ENCODE measurements around the gene RAET1L.
"Not testable (repeated sequence)": the region's sequence is repeated elsewhere in the genome, so short reads cannot be mapped to it uniquely, and the experiment has no call there.

Gene RAET1L

GRCh38 chr6:150016324-150017185 is 8.8 kb downstream of the RAET1L start:
- DNase-seq (ENCODE audit: low spot score), result no peak

- DNase-seq (ENCODE audit: low spot score), result not testable (repeated sequence)
These were observed 9.9 kb downstream of the RAET1L start for GRCh38 chr6:150015281-150016001.

GRCh38 chr6:150014623-150015280 is 10.6 kb downstream of the RAET1L start:
- DNase-seq (ENCODE audit: low spot score), result not testable (repeated sequence)

GRCh38 chr6:150013785-150014622 is 11.3 kb downstream of the RAET1L start:
- DNase-seq (ENCODE audit: low spot score), result not testable (repeated sequence)

- DNase-seq (ENCODE audit: low spot score), result not testable (repeated sequence)
These were observed 12.2 kb downstream of the RAET1L start for GRCh38 chr6:150012846-150013784.

- DNase-seq (ENCODE audit: low spot score), result no peak
These were observed 16.7 kb downstream of the RAET1L start for GRCh38 chr6:150008588-150008987.

GRCh38 chr6:150006961-150007464 is 18.3 kb downstream of the RAET1L start:
- no peak for DNase-seq (ENCODE audit: low spot score)

GRCh38 chr6:150005761-150006651 is 19.3 kb downstream of the RAET1L start:
- no peak for DNase-seq (ENCODE audit: low spot score)

- peak; percentile 97 for DNase-seq (ENCODE audit: low spot score)
These were observed 20.3 kb downstream of the RAET1L start for GRCh38 chr6:150004783-150005717.

- DNase-seq (ENCODE audit: low spot score), result no peak
These were observed 21.1 kb downstream of the RAET1L start for GRCh38 chr6:150004101-150004782.

GRCh38 chr6:150003599-150003998 is 21.7 kb downstream of the RAET1L start:
- DNase-seq (ENCODE audit: low spot score), result not testable (repeated sequence)

- no peak for DNase-seq (ENCODE audit: low spot score)
These were observed 22.6 kb downstream of the RAET1L start for GRCh38 chr6:150002710-150003109.

GRCh38 chr6:150001295-150002008 is 23.9 kb downstream of the RAET1L start:
- DNase-seq (ENCODE audit: low spot score), result no peak

GRCh38 chr6:149999636-150000035 is 25.7 kb downstream of the RAET1L start:
- DNase-seq (ENCODE audit: low spot score), result no peak

- DNase-seq (ENCODE audit: low spot score), result no peak
These were observed 29.4 kb downstream of the RAET1L start for GRCh38 chr6:149995971-149996370.

GRCh38 chr6:149995235-149995750 is 30.0 kb downstream of the RAET1L start:
- no peak for DNase-seq (ENCODE audit: low spot score)

GRCh38 chr6:149991838-149992237 is 33.5 kb downstream of the RAET1L start:
- DNase-seq (ENCODE audit: low spot score), result no peak
